Body of pancreas (tissue), 2 donors: ENCODE data around the gene SHKBP1. TPM values are rescaled to one million over a fixed set of nuclear protein-coding genes. Genes with fewer than 3 reads are reported as not detected.

Experiments used
- total RNA-seq, 2 donors: library from RNA; depleted of rRNA; stranded (reverse); fragments of >200 nt; gene quantifications; one replicate each; pipeline ENCODE4 v1.1.0, GENCODE V29; 2016

Gene SHKBP1
- total RNA-seq, 2 donors from 2014 or later = 43.3 to 63.6 TPM

Other genes starting within 250 kb of the SHKBP1 start
- gene C19orf47, start 228.5 kb upstream of the SHKBP1 start, total RNA-seq = 10 to 100 TPM in 1 of 2 donors, 1 to 10 TPM in 1; 3.9 to 19.8 TPM
- 100 to 1,000 TPM; 155 to 162 TPM for gene PLD3, start 228.2 kb upstream of the SHKBP1 start, total RNA-seq
- not detected for gene HIPK4, start 186.7 kb upstream of the SHKBP1 start, total RNA-seq
- gene PRX, start 163.5 kb upstream of the SHKBP1 start, total RNA-seq = 10 to 100 TPM in 1 of 2 donors, 1 to 10 TPM in 1; 5.7 to 14.8 TPM
- 1 to 10 TPM; 6.9 to 7.3 TPM for gene SERTAD1, start 150.9 kb upstream of the SHKBP1 start, total RNA-seq
- 10 to 100 TPM in 1 of 2 donors, 1 to 10 TPM in 1; 5.7 to 10.2 TPM for gene SERTAD3, start 132.5 kb upstream of the SHKBP1 start, total RNA-seq
- 100 to 1,000 TPM in 1 of 2 donors, 10 to 100 TPM in 1; 79.8 to 109 TPM for gene BLVRB, start 111.1 kb upstream of the SHKBP1 start, total RNA-seq
- gene SPTBN4, start 109.9 kb upstream of the SHKBP1 start, total RNA-seq = 1 to 10 TPM; 1.8 to 6.3 TPM
- gene LTBP4, start 24.5 kb downstream of the SHKBP1 start, total RNA-seq = 100 to 1,000 TPM in 1 of 2 donors, 10 to 100 TPM in 1; 45.1 to 195 TPM
- 10 to 100 TPM in 1 of 2 donors, 1 to 10 TPM in 1; 9.1 to 73.5 TPM for gene NUMBL, start 113.8 kb downstream of the SHKBP1 start, total RNA-seq
- 10 to 100 TPM; 29.8 to 31.3 TPM for gene COQ8B, start 140.0 kb downstream of the SHKBP1 start, total RNA-seq
- 10 to 100 TPM; 14.0 to 27.7 TPM for gene ITPKC, start 140.2 kb downstream of the SHKBP1 start, total RNA-seq
- 1 to 10 TPM; 3.0 to 4.2 TPM for gene ACTMAP, start 173.6 kb downstream of the SHKBP1 start, total RNA-seq
- 10 to 100 TPM; 18.7 to 42.2 TPM for gene SNRPA, start 174.3 kb downstream of the SHKBP1 start, total RNA-seq
- 1 to 10 TPM in 1 of 2 donors, not detected in 1; 5.9 TPM for gene MIA, start 198.6 kb downstream of the SHKBP1 start, total RNA-seq
- 10 to 100 TPM; 20.4 to 23.3 TPM for gene RAB4B, start 201.4 kb downstream of the SHKBP1 start, total RNA-seq
- gene EGLN2, start 222.3 kb downstream of the SHKBP1 start, total RNA-seq = 10 to 100 TPM; 50.8 to 51.4 TPM